GM18951 (cell line): ENCODE measurements around the gene SELENOM.

Source experiments
- POLR2A ChIP-seq: IDR thresholded peaks from 4 replicates; pipeline ENCODE4 v1.6.1; 2011; ENCODE audit warnings: mild to moderate bottlenecking; ENCODE audit not compliant: insufficient read length, insufficient read depth; ENCODE audit errors: extremely low read depth
- in situ Hi-C: fragments of 300-500 bp; cut with MboI; formaldehyde crosslinking; loops from one replicate; pipeline ENCODE4 v1.12.0; 2022; ENCODE audit warnings: low sequenced_read_pairs, mixed read lengths, inconsistent platforms; ENCODE audit not compliant: unreplicated experiment

Gene SELENOM

GRCh38 chr22:31087744-31088215 is 19.6 kb downstream of the SELENOM start:
- in situ Hi-C loops, result no loop called here
- TF ChIP-seq POLR2A, result no peak

- in situ Hi-C loops, result no loop called here
- no peak for TF ChIP-seq POLR2A
Measured at GRCh38 chr22:31086703-31087330, 20.6 kb downstream of the SELENOM start.

- in situ Hi-C loops, result no loop called here
Measured at GRCh38 chr22:31085928-31086327, 21.4 kb downstream of the SELENOM start.

GRCh38 chr22:31085493-31085824 is 21.9 kb downstream of the SELENOM start:
- in situ Hi-C loops, result no loop called here
- TF ChIP-seq POLR2A, result no peak

More at GRCh38 chr22:31085928-31086327, 21.4 kb downstream of the SELENOM start:
- TF ChIP-seq POLR2A, result no peak

DNA sequence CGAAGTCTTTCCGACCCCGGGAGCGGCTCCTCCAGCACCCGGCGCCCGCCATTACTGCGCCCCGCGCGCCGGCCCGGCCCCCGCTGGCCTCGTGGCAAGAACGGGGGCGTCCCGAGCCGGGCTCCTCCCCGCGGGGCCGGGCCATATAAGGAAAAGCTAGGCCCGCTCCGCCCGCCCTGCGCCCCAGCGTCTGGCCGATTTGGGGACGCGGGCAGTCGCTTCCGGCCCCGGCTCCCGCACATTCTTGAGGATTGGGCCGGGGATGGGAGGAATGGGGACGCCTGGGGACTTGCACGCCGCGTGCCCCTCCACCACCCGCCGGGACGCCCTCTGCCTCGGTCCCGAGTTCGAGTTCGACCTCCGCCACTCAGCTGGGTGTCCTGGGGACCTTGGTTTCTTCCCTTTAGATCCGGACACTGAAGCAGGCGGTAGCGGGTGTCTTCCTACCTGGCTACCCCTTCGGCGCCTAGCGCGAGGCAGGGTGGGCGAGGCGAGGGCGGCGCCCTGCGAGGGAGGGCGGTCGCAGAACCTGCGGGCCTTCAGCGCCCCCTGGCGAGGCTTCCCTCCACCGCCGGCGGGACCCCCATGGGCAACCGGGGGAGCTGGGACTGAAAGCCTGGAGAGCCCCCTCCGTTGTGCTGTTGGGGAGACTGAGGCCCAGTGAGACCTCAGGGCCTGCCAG is 22.4 kb downstream of the SELENOM start:
- peak; percentile 95 for TF ChIP-seq POLR2A
- in situ Hi-C loops, result no loop called here

DNA sequence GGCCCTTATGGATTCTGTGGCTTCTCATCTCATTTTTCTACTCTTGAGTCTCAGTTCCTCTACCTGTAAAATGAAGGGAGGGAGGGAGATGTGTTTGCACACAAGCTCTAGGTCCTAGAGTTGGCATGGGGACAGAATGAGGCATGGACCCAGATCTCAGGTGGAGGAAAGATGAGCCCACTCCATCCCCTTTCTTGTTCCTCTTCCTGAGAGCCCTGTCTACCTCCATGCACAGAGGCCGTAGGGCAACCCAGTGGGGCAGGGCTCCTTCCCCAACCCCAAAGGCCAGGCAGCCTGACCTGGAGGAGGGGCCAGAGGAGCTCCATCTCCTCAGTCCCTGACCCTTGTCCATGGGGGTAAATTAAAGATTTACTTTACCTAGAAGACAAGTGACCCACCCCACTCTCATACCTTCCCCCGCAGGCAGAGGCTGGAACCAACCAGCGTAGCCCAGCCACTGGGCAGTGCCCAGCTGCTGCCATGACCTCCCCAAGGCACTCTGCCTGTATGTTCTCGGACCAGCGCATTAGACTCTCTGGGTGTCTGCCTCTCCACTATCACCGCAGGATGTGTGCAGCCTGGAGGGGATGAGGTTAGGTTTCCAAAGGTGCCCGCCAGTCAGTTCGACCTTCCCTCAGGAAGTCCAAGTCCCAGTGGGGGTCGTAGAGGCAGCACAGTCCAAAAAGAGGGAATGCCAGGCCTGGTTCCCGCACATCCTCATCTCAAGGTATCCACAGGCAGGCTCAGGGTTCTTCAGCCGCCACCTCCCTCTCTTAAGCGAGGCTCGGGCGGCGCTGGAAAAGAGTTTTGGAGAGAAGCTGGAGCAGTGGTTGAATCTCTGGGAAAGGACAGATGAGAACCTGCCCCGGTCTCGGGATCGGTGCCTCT is 23.2 kb downstream of the SELENOM start:
- no peak for TF ChIP-seq POLR2A
- in situ Hi-C loops, result no loop called here

DNA sequence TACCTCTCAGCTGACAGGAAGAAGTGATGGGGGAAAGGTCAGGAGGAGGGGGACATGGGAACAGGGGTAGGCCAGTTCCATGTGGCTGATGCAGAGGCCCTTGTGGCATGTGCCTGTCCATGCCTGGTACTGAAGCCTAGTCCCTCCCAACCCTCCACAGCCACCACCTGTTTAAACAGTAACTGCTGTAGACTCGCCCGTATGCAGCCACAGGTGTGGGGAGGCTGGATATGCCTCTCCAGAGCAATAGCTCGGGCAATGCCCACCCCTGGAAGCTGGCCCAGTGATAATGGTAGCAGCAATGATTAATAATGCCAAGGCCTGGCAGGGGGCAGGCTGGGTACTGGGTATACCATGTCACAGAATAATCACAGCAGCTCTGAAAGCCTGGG is 24.0 kb downstream of the SELENOM start:
- TF ChIP-seq POLR2A, result no peak
- in situ Hi-C loops, result no loop called here

GRCh38 chr22:31082606-31083376 is 24.6 kb downstream of the SELENOM start:
- TF ChIP-seq POLR2A, result no peak
- in situ Hi-C loops, result no loop called here

DNA sequence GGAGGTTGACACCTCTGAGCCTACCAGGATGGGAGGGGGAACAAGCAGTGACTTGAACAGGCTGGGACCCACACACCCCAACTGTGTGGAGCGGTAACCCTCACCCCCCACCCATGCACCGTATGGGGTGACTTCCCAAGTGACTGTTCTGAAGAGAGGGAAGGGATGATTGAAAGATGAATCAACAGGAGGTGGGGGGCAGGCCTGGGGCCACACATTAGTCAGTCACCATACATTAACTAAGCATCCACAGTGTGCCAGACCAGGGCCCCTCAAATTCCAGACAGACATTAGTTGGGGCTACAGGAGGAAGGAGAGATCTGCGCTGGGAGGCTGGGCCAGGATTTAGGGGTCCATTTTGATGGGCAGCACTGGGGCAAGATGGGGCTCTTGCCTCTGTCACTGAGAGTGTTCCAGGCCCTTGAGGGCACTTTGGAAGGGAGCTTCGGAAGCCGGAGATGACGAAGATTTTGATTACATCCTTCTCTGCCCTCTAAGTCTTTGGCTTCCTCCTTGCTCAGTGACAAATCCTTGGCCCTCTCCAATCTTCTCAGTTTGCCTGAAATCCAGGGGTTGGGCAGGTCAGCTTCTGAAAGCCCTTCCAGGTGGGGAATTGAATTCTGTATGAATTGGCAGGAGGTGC is 25.3 kb downstream of the SELENOM start:
- in situ Hi-C loops, result no loop called here
- TF ChIP-seq POLR2A, result no peak

- TF ChIP-seq POLR2A, result peak; percentile 80
- in situ Hi-C loops, result no loop called here
Measured at GRCh38 chr22:31080848-31081649, 26.3 kb downstream of the SELENOM start, which contains the start of gene SMTN. Gene SMTN (plus strand): TSS chr22:31081318. CDS start chr22:31083259, 1,941 bp downstream.

DNA sequence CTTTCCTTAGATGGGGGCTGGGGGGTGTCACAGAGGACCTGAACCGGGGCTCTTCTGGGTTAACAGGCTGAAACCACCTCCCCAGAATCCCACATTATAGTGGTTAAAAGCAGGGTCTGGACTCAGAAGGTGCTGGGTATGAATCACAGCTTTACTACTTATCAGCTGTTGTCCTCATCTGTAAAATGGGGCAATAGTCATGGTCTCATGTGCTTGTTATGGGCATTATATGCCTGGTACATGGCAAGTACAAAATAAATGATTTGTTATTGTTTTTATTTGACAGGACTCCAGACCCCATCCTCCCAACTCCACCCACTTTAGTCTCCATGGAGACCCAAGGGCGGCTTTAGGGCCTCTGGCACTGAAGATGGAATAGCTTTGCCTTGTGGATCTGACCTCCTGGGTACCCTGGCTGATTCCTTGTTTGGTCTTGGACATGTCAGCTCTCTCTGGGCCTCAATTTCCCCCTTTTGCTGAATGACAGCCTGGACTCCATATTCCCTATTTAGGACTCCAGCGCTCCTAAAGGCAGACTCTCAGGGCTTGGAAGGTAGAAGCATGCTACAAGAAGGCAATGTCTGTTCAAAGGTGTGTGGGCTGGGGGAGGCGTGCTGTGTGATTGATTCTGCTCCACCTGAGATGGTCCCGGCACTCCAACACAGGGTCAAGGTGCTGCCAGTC is 27.1 kb downstream of the SELENOM start:
- in situ Hi-C loops, result no loop called here
- no peak for TF ChIP-seq POLR2A
